SK-N-MC (cell line): ENCODE data around the gene CACNB4.

Experiments
- EZH2 ChIP-seq: fragments of 200-600 bp; sonication (generic); IDR thresholded peaks from one replicate; pipeline ENCODE4 v1.6.1; 2017; ENCODE audit warnings: antibody characterized with exemption
- FOXP2 ChIP-seq: optimal IDR thresholded peaks from 2 replicates; pipeline ENCODE3; 2011; ENCODE audit warnings: mild to moderate bottlenecking, moderate library complexity; ENCODE audit not compliant: insufficient read depth; ENCODE audit errors: extremely low read length, control extremely low read depth
- POLR2AphosphoS5 ChIP-seq: IDR thresholded peaks from 2 replicates; pipeline ENCODE4 v1.6.1; 2012; ENCODE audit warnings: mild to moderate bottlenecking, low read depth, low read length, borderline replicate concordance

GRCh38 chr2:151824886-151825285, 274.0 kb downstream of the CACNB4 start:
- TF ChIP-seq POLR2AphosphoS5 (no peak), EZH2 (no peak), FOXP2 (no peak)
